ELF-1 (cell line): Measurements from ENCODE around the gene SNRPB.

Experiments used
- DNase-seq: peaks from one replicate; pipeline ENCODE4 v3.0.0-alpha.2; 2016; ENCODE audit warnings: low read depth, low spot score

Gene SNRPB

GRCh38 chr20:2475850-2476741, 5.5 kb upstream of the SNRPB start:
- no peak for DNase-seq

GRCh38 chr20:2473516-2473915, 2.9 kb upstream of the SNRPB start:
- DNase-seq: no peak

- DNase-seq: peak; percentile 51
Measured at GRCh38 chr20:2469991-2470422, 582 bp downstream of the SNRPB start.

- no peak for DNase-seq
Measured at GRCh38 chr20:2468581-2469407, 1.8 kb downstream of the SNRPB start.

GRCh38 chr20:2467412-2467811, 3.2 kb downstream of the SNRPB start:
- DNase-seq: no peak

- DNase-seq: no peak
Measured at GRCh38 chr20:2465100-2465499, 5.5 kb downstream of the SNRPB start.

- peak; percentile 48 for DNase-seq
Measured at GRCh38 chr20:2463616-2464365, 6.8 kb downstream of the SNRPB start.

- no peak for DNase-seq
Measured at GRCh38 chr20:2462484-2462883, 8.1 kb downstream of the SNRPB start.

GRCh38 chr20:2460752-2461424, 9.7 kb downstream of the SNRPB start:
- DNase-seq: no peak

- no peak for DNase-seq
Measured at GRCh38 chr20:2459981-2460751, 10.4 kb downstream of the SNRPB start.

GRCh38 chr20:2458919-2459499, 11.6 kb downstream of the SNRPB start:
- DNase-seq: no peak

GRCh38 chr20:2455771-2456497, 14.7 kb downstream of the SNRPB start:
- no peak for DNase-seq

- DNase-seq: no peak
Measured at GRCh38 chr20:2453792-2454191, 16.8 kb downstream of the SNRPB start.

GRCh38 chr20:2451939-2452732, 18.5 kb downstream of the SNRPB start:
- peak; percentile 83 for DNase-seq

GRCh38 chr20:2451422-2451821, 19.2 kb downstream of the SNRPB start:
- no peak for DNase-seq

GRCh38 chr20:2449386-2449785, 21.2 kb downstream of the SNRPB start:
- DNase-seq: no peak

GRCh38 chr20:2446845-2447244, 23.7 kb downstream of the SNRPB start:
- DNase-seq: no peak

- no peak for DNase-seq
Measured at GRCh38 chr20:2431185-2431584, 39.4 kb downstream of the SNRPB start.

- DNase-seq: no peak
Measured at GRCh38 chr20:2430538-2430937, 40.1 kb downstream of the SNRPB start.
